Stomach (tissue), 4 donors: ENCODE results near the gene DHRS4.
"Not testable (repeated sequence)": the region's sequence is repeated elsewhere in the genome, so short reads cannot be mapped to it uniquely, and the experiment has no call there.

ENCODE experiments used
- CTCF ChIP-seq, 7 experiments: fragments of 450-650 bp in 4 of 7; fragments of 200-600 bp in 3 of 7; sonication (generic) in 3 of 7; IDR thresholded peaks; one replicate each; pipeline ENCODE4 v1.5.1; 2016 to 2019; ENCODE audit warnings: antibody characterized with exemption in 7 of 7, control low read depth in 2 of 7, mild to moderate bottlenecking in 1 of 7
- POLR2A ChIP-seq, 4 donors: fragments of 450-650 bp; IDR thresholded peaks; one replicate each; pipeline ENCODE4 v1.6.1; 2016; ENCODE audit warnings: antibody characterized with exemption in 4 of 4, control low read depth in 2 of 4, mild to moderate bottlenecking in 1 of 4, moderate library complexity in 1 of 4

DNA sequence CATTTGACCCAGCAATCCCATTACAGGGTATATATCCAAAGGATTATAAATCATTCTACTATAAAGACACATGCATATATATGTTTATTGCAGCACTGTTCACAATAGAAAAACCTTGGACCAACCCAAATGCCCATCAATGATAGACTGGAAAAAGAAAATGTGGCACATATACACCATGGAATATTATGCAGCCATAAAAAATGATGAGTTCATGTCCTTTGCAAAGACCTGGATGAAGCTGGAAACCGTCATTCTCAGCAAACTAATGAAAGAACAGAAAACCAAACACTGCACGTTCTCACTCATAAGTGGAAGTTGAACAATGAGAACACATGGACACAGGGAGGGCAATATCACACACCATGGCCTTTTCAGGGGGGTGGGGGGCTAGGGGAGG lies 4.5 kb upstream of the DHRS4 start:
- not testable (repeated sequence) for TF ChIP-seq CTCF, POLR2A (IDR thresholded peaks at IDR 0.05)
